Retinal pigment epithelial cell (primary cell): Measurements from ENCODE around the gene HPCAL1.

ENCODE experiments used
- DNase-seq: peaks from one replicate; pipeline ENCODE4 v3.0.0-alpha.2; 2010; ENCODE audit warnings: low read depth
- H3K4me3 ChIP-seq: 2 replicates; pipeline ENCODE4 v1.5.1; 2011; ENCODE audit warnings: mild to moderate bottlenecking, low read length, control low read depth, moderate library complexity
- TF ChIP-seq, protein P1 (sequence below): conservative IDR thresholded peaks from 2 replicates; pipeline ENCODE4 v1.5.1; 2011; ENCODE audit warnings: low read depth, low read length, control low read depth, inconsistent platforms

HPCAL1 gene

DNA sequence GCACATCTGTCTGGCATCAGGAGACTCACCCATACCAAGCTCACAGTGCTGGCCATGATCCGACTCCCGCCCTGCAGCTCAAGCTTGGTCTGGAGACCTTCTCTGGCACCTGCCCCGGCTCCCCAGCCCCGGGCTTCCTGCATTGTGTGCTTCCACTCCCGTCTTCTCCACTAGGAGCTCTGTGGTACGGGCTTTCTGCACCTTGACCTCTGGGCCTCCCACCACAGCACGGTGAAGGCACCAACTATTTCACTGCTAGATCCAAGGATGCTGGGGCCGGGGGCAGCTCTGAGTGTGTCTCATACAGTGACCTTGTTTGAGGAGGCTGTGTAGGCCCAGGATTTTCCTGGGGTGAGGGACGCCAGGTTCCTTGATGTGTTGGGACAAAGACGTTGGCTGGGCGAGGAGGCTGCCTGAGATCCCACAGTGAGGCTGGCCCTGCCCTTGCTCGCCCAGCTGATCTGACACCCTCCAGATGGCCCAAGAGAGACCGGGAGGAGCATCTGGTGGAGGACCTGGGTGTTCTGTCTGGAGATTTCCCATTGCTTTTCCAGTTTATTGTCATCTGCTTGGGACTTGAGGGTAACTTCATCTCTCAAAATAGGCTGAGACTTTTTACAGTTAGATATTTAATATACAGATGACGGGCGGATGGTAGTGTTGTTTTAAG lies 64.0 kb downstream of the HPCAL1 start:
- TF ChIP-seq, protein P1, sequence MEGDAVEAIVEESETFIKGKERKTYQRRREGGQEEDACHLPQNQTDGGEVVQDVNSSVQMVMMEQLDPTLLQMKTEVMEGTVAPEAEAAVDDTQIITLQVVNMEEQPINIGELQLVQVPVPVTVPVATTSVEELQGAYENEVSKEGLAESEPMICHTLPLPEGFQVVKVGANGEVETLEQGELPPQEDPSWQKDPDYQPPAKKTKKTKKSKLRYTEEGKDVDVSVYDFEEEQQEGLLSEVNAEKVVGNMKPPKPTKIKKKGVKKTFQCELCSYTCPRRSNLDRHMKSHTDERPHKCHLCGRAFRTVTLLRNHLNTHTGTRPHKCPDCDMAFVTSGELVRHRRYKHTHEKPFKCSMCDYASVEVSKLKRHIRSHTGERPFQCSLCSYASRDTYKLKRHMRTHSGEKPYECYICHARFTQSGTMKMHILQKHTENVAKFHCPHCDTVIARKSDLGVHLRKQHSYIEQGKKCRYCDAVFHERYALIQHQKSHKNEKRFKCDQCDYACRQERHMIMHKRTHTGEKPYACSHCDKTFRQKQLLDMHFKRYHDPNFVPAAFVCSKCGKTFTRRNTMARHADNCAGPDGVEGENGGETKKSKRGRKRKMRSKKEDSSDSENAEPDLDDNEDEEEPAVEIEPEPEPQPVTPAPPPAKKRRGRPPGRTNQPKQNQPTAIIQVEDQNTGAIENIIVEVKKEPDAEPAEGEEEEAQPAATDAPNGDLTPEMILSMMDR, result no peak
- H3K4me3 ChIP-seq, result no peak overlapping the region
- no peak for DNase-seq

DNA sequence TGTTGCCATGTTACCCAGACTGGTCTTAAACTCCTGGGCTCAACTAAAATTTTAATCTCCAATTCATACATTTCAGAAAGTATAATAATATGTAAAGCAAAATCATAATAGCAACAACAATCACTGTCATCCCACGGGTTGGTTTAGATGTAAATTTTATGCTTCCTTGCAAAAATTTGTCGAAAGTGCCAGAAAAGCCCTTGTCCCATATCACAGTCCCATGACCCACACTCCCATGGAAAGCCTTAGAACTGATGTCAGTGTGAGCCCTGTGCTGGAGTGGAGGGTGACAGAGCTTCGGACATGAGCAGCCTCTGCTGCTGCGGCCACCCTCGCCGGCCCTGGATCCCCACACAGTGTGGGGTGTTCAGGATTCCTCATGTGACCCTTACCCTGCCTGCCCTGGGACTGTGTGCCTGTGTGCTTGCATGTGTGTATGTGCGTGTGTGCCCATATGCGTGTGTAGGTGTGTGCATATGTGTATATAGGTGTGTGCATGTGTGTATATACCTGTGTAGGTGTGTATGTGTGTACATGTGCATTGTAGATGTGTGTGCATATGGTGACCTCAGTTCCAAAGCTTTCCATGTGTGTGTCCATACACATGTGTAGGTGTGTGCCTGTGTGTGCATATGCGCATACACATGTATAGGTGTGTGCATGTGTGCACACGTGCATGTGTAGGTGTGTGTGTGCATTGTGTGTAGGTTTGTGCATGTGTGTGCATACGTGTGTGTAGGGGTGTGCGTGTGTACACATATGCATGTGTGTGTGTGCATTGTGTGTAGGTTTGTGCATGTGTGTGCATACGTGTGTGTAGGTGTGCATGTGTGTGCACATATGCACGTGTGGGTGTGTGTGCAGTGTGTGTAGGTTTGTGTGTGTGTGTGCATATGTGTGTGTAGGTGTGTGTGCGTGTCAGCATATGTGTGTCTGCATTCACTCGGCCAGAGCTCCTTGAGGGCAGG lies 65.1 kb downstream of the HPCAL1 start:
- no peak overlapping the region for H3K4me3 ChIP-seq

DNA sequence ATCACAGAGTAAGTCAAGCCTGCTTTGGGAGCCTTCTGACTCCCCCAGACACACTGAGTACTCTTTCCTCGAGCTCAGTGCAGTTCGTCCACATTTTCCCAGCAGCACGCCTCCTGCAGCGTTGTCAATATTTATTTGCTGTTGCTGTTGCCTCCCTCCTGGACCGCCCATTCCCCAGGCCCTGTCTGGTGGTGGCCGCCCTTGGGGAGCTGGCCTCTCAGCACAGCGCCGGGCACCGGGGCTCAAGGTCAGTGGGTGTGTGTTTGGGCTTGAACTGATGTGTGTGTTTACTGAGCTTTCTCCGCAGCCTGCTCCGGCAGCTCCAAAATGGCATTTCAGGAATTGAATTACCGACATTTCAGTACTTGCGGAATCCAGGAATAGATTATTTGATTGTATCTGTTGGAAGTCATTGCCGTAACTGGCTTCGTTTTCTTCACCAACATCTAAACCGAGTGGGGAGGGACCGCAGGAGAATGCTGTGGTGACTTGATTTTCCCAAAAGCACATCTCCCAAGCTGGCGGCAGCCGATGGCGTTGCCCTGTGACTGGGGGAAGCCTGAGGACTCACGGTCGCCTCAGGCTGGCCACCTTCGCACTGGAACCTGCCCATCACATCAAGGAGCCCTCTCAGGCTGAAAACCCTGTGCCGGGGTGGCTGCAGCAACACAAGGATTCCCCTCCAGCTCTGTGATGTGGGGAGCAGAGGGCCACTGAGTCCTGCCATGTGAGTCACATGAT lies 66.0 kb downstream of the HPCAL1 start:
- TF ChIP-seq, protein P1, result no peak
- no peak overlapping the region for H3K4me3 ChIP-seq
- no peak for DNase-seq

More for the DNA sequence above, 65.1 kb downstream of the HPCAL1 start:
- TF ChIP-seq, protein P1, result no peak
- no peak for DNase-seq

DNA sequence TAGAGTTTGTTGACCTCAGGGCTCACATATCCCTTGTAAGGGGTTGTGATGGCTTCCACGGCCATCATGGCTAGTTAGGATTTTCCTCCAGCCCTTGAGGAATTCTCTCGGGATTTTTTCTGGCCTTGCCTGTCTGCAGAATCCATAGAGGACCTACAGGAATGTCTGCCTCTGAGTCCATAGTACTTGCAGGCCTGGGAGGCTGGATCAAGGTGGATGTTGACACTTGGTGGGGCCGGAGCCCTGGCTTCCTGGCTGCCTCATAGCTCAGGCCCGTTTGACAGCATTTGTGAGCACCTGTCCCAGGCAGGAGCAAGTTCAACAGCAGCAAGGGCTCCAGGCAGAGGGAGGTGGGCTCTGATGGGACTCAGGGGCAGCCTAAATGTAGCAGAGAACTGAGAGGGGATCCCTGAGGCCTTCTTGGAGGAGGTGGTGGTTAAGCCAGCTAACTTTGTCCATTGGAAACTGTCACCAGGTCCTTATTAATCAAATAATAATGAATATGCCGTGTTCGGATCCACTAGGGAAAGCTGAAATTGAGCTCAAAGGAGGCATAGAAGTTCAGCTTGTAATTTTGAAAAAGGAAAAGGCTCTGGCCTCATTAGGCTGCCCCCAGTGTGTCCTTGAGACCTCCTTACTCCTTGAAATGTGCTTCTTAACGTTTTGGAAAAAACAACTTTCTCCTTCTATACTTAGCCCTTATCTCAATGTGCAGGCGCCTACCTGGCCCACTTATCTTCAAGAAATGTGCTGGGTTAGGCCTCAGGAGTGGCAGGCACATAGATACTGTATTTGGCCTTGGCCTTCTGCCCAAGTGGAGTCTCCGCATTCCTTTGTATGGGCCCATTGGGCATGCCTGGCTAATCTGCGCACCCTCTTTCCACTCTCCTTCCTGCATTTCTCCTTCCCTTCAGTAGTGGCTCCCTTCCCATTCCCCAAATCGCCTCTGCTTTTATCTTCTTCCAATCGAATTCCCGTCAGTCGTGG lies 66.9 kb downstream of the HPCAL1 start:
- no peak for DNase-seq
- TF ChIP-seq, protein P1, result no peak
- no peak overlapping the region for H3K4me3 ChIP-seq

DNA sequence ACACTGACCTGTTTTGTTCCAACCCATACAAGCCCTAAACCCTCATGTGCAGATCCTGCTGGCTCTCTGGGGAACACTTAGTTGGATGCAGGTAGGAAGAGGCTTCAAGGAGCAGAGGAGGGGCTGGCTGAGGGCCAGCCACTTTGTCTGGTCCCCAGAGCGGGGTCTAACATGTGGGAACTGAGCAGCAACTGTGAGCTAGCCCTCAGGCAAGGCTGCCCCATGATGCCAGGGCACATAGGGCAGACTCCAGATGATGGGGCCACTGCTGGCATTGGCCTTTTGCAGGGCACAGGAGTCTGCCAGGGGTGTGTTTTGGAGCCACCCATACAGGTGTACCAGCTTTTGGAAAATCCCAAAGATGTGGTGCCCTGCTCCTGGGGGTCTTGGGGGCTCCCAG lies 67.7 kb downstream of the HPCAL1 start:
- no peak for DNase-seq
- TF ChIP-seq, protein P1, result no peak

DNA sequence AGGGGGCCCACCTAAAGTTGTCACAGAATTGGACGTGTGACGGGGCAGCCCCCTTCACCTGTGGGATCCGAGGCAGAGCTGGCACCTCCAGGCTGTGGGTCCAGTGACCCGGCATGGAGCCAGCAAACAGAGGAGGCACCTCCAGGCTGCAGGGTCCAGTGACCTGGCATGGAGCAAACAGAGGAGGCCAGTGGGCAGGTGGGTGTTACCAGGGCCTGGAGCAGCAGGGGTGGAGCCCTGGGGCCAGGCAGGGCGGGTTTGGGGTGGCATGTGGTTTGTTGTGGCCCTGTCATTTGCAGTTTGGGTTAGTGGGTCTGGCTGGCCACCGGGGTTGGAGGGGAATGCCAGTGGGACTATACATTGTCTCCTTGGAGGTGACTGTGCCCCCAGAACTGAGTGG lies 68.2 kb downstream of the HPCAL1 start:
- TF ChIP-seq, protein P1, result no peak
- H3K4me3 ChIP-seq, result no peak overlapping the region
- no peak for DNase-seq

More for the DNA sequence above, 67.7 kb downstream of the HPCAL1 start:
- no peak overlapping the region for H3K4me3 ChIP-seq
